GM12878 (cell line): Measurements from ENCODE around the gene C3orf49. TPM values are rescaled to one million over a fixed set of nuclear protein-coding genes. Genes with fewer than 3 reads are reported as not detected.

Source experiments
- ATAC-seq: fragments of 200-7000 bp; cut with Tn5 transposase; 3 replicates; pipeline ENCODE4 v1.9.1; 2020; ENCODE audit warnings: mild to moderate bottlenecking, moderate library complexity
- BruUV-seq: library from RNA; stranded (reverse); fragments of 400-500 nt; replicated peaks from 2 replicates; lab custom pipeline; 2021; lab: Mats Ljungman, UMichigan
- CTCF ChIA-PET: fragments of 300-600 bp; sonication (Branson Sonifier 250); formaldehyde crosslinking; extraction: SDS; loops from one replicate; lab custom pipeline; 2021; ENCODE audit warnings: inconsistent platforms; lab: Yijun Ruan, JAX
- POLR2A ChIA-PET: fragments of 350-600 bp; formaldehyde crosslinking; extraction: SDS; loops from one replicate; lab custom pipeline; 2021; ENCODE audit warnings: inconsistent platforms; lab: Charles Lee
- RAD21 ChIA-PET: fragments of 300-600 bp; sonication (Branson Sonifier 250); formaldehyde crosslinking; loops from one replicate; lab custom pipeline; 2023; ENCODE audit warnings: antibody characterized with exemption; ENCODE audit not compliant: unreplicated experiment; lab: Charles Lee
- SMC1A ChIA-PET: fragments of 300-600 bp; sonication (Branson Sonifier 250); formaldehyde crosslinking; loops from one replicate; lab custom pipeline; 2023; ENCODE audit not compliant: unreplicated experiment, uncharacterized antibody; lab: Charles Lee
- DNase-seq: peaks from one replicate; pipeline ENCODE4 v3.0.0-alpha.2; 2011; ENCODE audit warnings: low read depth, low spot score
- FAIRE-seq: peaks from 3 replicates; lab custom pipeline; 2011; peaks lifted over from hg19 to GRCh38; lab: Jason Lieb, UNC
- H2AFZ ChIP-seq: 2 replicates; pipeline ENCODE4 v1.6.0; 2011; ENCODE audit warnings: low read depth, low read length, control low read depth; ENCODE audit not compliant: control insufficient read depth
- H3K27ac ChIP-seq: 2 replicates; pipeline ENCODE4 v1.5.1; 2011; ENCODE audit warnings: control low read depth; ENCODE audit not compliant: control insufficient read depth, insufficient read depth
- H3K27me3 ChIP-seq, 2 experiments: replicated peaks in 1 of 2; 2 replicates each; pipeline versions ENCODE4 v1.6.0 to v1.6.1; 2011; ENCODE audit warnings: low read length in 1 of 2; ENCODE audit not compliant: control insufficient read depth in 2 of 2, insufficient read depth in 2 of 2
- H3K36me3 ChIP-seq, 2 experiments: 2 replicates each; pipeline ENCODE4 v1.5.1; 2011; ENCODE audit warnings: low read length in 1 of 2; ENCODE audit not compliant: control insufficient read depth in 2 of 2, insufficient read depth in 2 of 2
- H3K4me1 ChIP-seq: 2 replicates; pipeline ENCODE4 v1.6.1; 2011; ENCODE audit warnings: mild to moderate bottlenecking, low read length, moderate library complexity, mixed read lengths; ENCODE audit not compliant: control insufficient read depth, insufficient read depth
- H3K4me2 ChIP-seq: 2 replicates; pipeline ENCODE4 v1.6.0; 2011; ENCODE audit warnings: control low read depth; ENCODE audit not compliant: control insufficient read depth, insufficient read depth
- H3K4me3 ChIP-seq: fragments of 200-600 bp; sonication (generic); 2 replicates; pipeline ENCODE4 v1.5.1; 2016
- H3K79me2 ChIP-seq: 2 replicates; pipeline ENCODE4 v1.6.0; 2011; ENCODE audit warnings: low read length; ENCODE audit not compliant: control insufficient read depth, insufficient read depth
- H3K9ac ChIP-seq: 2 replicates; pipeline ENCODE4 v1.8.0; 2011; ENCODE audit warnings: low read length, control low read depth, mixed read lengths; ENCODE audit not compliant: control insufficient read depth, insufficient read depth
- H3K9me3 ChIP-seq: replicated peaks from 3 replicates; pipeline ENCODE4 v1.5.1; 2011; ENCODE audit warnings: mild to moderate bottlenecking, low read length; ENCODE audit not compliant: control insufficient read depth, insufficient read depth
- H4K20me1 ChIP-seq: 2 replicates; pipeline ENCODE4 v1.6.0; 2011; ENCODE audit not compliant: control insufficient read depth, insufficient read depth
- ATF7 ChIP-seq: fragments of 450-650 bp; IDR thresholded peaks from 2 replicates; pipeline ENCODE4 v1.6.1; 2016; ENCODE audit warnings: low read depth, mild to moderate bottlenecking
- BCL11A ChIP-seq: IDR thresholded peaks from 2 replicates; pipeline ENCODE4 v1.6.1; 2011; ENCODE audit warnings: low read depth, low read length
- HDAC2 ChIP-seq: fragments of 200-600 bp; sonication (generic); IDR thresholded peaks from 2 replicates; pipeline ENCODE4 v1.6.1; 2017
- NFYA ChIP-seq: IDR thresholded peaks from 2 replicates; pipeline ENCODE4 v1.6.1; 2011; ENCODE audit warnings: low read depth, mild to moderate bottlenecking, low read length, improper control_type of control experiment, borderline replicate concordance
- NFYB ChIP-seq: IDR thresholded peaks from 2 replicates; pipeline ENCODE4 v1.6.1; 2011; ENCODE audit warnings: low read depth, mild to moderate bottlenecking, low read length, improper control_type of control experiment, moderate library complexity; ENCODE audit not compliant: insufficient read depth
- PAX5 ChIP-seq: IDR thresholded peaks from 2 replicates; pipeline ENCODE4 v1.6.1; 2011; ENCODE audit warnings: low read depth, low read length, borderline replicate concordance
- RBBP5 ChIP-seq: fragments of 200-600 bp; sonication (generic); conservative IDR thresholded peaks from 2 replicates; pipeline ENCODE4 v1.6.1; 2016
- SMC3 ChIP-seq: IDR thresholded peaks from 2 replicates; pipeline ENCODE4 v1.6.1; 2011; ENCODE audit warnings: low read length, improper control_type of control experiment, borderline replicate concordance
- TAF1 ChIP-seq: IDR thresholded peaks from 2 replicates; pipeline ENCODE4 v1.6.1; 2011; ENCODE audit warnings: mild to moderate bottlenecking, low read depth, low read length, borderline replicate concordance
- ZNF207 ChIP-seq: fragments of 450-650 bp; IDR thresholded peaks from 2 replicates; pipeline ENCODE4 v1.6.1; 2014; ENCODE audit warnings: antibody characterized with exemption, mild to moderate bottlenecking, borderline replicate concordance
- ZNF384 ChIP-seq: IDR thresholded peaks from 2 replicates; pipeline ENCODE4 v1.6.1; 2012; ENCODE audit warnings: low read depth, mild to moderate bottlenecking, low read length, improper control_type of control experiment, borderline replicate concordance
- ZZZ3 ChIP-seq: IDR thresholded peaks from 2 replicates; pipeline ENCODE4 v1.6.1; 2011; ENCODE audit warnings: low read depth; ENCODE audit not compliant: control insufficient read depth, insufficient read length
- WGBS: methylation state at CpG from one replicate; pipeline ENCODE4 v1.1.6; 2016; ENCODE audit warnings: low lambda C conversion rate; ENCODE audit not compliant: insufficient replicate concordance, insufficient coverage; ENCODE audit errors: missing lambda C conversion rate; 5-methylcytosine and 5-hydroxymethylcytosine counted together
- in situ Hi-C: fragments of 300-500 bp; cut with MboI; formaldehyde crosslinking; loops from 9 replicates; pipeline ENCODE4 v1.14.3; 2018; ENCODE audit warnings: mixed read lengths
- intact Hi-C: fragments of 100-400 bp; cut with micrococcal nuclease; formaldehyde crosslinking; loops from one replicate; pipeline ENCODE4 v1.14.2; 2022; ENCODE audit not compliant: unreplicated experiment
- polyA plus RNA-seq, 11 experiments: library from polyadenylated mRNA; depleted of rRNA in 4 of 11; unstranded in 6 of 11; stranded (reverse) in 5 of 11; fragments of >200 nt; fragmentation: Nextera tagmentation in 4 of 11; fragmentation: Illumina TruSeq in 1 of 11; extraction: Ambion mirVana in 4 of 11; extraction: Trizol in 1 of 11; gene quantifications; 1 replicate in 1 of 11; 2 replicates in 10 of 11; pipeline versions ENCODE4 v1.2.1 to v1.2.3, GENCODE V29; 2011 to 2016; ENCODE audit warnings: inconsistent platforms in 2 of 11, missing spikeins in 2 of 11, low read depth in 1 of 11
- total RNA-seq, 4 experiments: library from RNA; depleted of rRNA in 3 of 4; stranded (reverse); fragments of >200 nt in 3 of 4; fragmentation: Illumina TruSeq in 1 of 4; extraction: Trizol in 1 of 4; gene quantifications; 2 replicates each; pipeline versions ENCODE4 v1.2.1 to v1.2.3, GENCODE V29; 2013 to 2021
- TF ChIP-seq, protein P1 (sequence below): fragments of 150-350 bp; IDR thresholded peaks from 2 replicates; pipeline ENCODE4 v1.6.1; 2014; ENCODE audit warnings: mild to moderate bottlenecking, low read depth, low read length
- TF ChIP-seq, protein P2 (sequence below): IDR thresholded peaks from 2 replicates; pipeline ENCODE4 v1.6.1; 2011; ENCODE audit warnings: mild to moderate bottlenecking, low read depth, low read length, moderate library complexity; ENCODE audit not compliant: insufficient replicate concordance

The C3orf49 gene
- total and polyA plus RNA-seq, 10 of the 15 experiments (the other 5 are each of a cell fraction or from before 2014, with no cell fraction given), result 0.21 TPM; not detected in 9

DNA sequence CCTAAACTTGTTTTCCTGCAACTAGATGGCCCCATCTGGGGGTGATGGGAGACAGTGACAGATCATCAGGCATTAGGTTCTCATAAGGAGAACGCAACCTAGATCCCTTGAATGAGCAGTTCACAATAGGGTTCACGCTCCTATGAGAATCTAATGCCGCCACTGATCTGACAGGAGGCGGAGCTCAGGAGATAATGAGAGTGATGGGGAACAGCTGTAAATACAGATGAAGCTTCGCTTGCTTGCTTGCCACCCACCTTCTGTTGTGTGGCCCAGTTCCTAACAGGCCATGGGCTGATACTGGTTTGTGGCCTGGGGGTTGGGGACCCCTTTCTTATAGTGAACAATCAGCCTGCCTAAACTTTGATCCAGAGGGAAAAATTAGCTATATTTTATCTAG lies 15.2 kb upstream of the C3orf49 start:
- SMC1A ChIA-PET, result no interaction called here
- ATAC-seq (no peak), DNase-seq (no peak), FAIRE-seq (no peak)
- RAD21 ChIA-PET, result no interaction called here
- H3K27ac ChIP-seq, result no peak overlapping the region
- CTCF ChIA-PET, result interaction anchor here (1.0 kb wide), 1 partner anchor 20 kb away, joined by 3 read pairs; no protein-coding TSS in a partner anchor
- no peak overlapping the region for H2AFZ ChIP-seq
- H3K4me1 ChIP-seq, result no peaks in the 10 kb centered on the region
- H3K27me3 ChIP-seq, result no peaks in the 10 kb centered on the region
- intact Hi-C loops, result no loop called here
- no TSS peak for BruUV-seq
- no peaks in the 10 kb centered on the region for H3K36me3 ChIP-seq
- H3K9ac ChIP-seq, result no peak overlapping the region
- POLR2A ChIA-PET, result no interaction called here
- no peak for TF ChIP-seq SMC3
- TF ChIP-seq NFYA, result no peak
- TF ChIP-seq ATF7, result no peak
- no peak for TF ChIP-seq NFYB
- TF ChIP-seq, protein P1, sequence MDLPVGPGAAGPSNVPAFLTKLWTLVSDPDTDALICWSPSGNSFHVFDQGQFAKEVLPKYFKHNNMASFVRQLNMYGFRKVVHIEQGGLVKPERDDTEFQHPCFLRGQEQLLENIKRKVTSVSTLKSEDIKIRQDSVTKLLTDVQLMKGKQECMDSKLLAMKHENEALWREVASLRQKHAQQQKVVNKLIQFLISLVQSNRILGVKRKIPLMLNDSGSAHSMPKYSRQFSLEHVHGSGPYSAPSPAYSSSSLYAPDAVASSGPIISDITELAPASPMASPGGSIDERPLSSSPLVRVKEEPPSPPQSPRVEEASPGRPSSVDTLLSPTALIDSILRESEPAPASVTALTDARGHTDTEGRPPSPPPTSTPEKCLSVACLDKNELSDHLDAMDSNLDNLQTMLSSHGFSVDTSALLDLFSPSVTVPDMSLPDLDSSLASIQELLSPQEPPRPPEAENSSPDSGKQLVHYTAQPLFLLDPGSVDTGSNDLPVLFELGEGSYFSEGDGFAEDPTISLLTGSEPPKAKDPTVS, result no peak
- TF ChIP-seq ZNF384, result no peak
- TF ChIP-seq HDAC2, result no peak
- TF ChIP-seq ZNF207, result no peak
- TF ChIP-seq, protein P2, sequence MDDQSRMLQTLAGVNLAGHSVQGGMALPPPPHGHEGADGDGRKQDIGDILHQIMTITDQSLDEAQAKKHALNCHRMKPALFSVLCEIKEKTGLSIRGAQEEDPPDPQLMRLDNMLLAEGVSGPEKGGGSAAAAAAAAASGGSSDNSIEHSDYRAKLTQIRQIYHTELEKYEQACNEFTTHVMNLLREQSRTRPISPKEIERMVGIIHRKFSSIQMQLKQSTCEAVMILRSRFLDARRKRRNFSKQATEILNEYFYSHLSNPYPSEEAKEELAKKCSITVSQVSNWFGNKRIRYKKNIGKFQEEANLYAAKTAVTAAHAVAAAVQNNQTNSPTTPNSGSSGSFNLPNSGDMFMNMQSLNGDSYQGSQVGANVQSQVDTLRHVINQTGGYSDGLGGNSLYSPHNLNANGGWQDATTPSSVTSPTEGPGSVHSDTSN, result no peak
- no peak for TF ChIP-seq BCL11A
- TF ChIP-seq PAX5, result no peak
- no peak for TF ChIP-seq ZZZ3
- TF ChIP-seq TAF1, result no peak
- no peak for TF ChIP-seq RBBP5
- in situ Hi-C loops, result loop anchor here (25.0 kb wide), 1 partner anchor 1192 kb away; no protein-coding TSS in a partner anchor
- H3K4me3 ChIP-seq, result no peak overlapping the region
- H3K4me2 ChIP-seq, result no peak overlapping the region
- H3K79me2 ChIP-seq, result no peaks in the 10 kb centered on the region
- no peaks in the 10 kb centered on the region for H3K9me3 ChIP-seq
- WGBS, result 93% methylated on average over 5 of the region's 5 CpGs
- no peaks in the 10 kb centered on the region for H4K20me1 ChIP-seq
